ENCODE results near the gene ARRDC2.

DNA sequence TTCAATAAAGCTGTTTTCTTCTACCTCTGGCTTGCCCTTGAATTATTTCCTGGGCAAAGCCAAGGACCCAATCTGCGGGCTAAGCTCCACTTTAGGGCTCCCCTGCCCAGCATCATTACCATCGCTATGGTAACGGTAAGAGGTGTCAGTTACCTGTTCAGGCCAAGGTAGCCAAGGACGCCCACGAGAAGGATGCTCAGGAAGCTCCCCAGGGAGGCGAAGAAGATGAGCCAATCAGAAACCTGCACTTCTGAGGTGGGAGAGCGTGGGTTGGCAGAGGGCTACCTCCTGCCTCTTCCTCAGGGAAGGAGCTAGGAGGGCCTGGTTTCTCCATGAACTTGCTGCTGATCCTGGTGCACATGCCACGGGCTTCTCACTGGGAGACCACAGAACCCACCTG is 54.1 kb downstream of the ARRDC2 start:
- TF ChIP-seq, protein P1, sequence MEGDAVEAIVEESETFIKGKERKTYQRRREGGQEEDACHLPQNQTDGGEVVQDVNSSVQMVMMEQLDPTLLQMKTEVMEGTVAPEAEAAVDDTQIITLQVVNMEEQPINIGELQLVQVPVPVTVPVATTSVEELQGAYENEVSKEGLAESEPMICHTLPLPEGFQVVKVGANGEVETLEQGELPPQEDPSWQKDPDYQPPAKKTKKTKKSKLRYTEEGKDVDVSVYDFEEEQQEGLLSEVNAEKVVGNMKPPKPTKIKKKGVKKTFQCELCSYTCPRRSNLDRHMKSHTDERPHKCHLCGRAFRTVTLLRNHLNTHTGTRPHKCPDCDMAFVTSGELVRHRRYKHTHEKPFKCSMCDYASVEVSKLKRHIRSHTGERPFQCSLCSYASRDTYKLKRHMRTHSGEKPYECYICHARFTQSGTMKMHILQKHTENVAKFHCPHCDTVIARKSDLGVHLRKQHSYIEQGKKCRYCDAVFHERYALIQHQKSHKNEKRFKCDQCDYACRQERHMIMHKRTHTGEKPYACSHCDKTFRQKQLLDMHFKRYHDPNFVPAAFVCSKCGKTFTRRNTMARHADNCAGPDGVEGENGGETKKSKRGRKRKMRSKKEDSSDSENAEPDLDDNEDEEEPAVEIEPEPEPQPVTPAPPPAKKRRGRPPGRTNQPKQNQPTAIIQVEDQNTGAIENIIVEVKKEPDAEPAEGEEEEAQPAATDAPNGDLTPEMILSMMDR (IDR thresholded peaks at IDR 0.05), result no peak
- no peak for TF ChIP-seq POLR2A (IDR thresholded peaks at IDR 0.05)
